ENCODE measurements around the gene SRGAP1.
"Not testable (repeated sequence)": the region's sequence is repeated elsewhere in the genome, so short reads cannot be mapped to it uniquely, and the experiment has no call there.

Gene SRGAP1

DNA sequence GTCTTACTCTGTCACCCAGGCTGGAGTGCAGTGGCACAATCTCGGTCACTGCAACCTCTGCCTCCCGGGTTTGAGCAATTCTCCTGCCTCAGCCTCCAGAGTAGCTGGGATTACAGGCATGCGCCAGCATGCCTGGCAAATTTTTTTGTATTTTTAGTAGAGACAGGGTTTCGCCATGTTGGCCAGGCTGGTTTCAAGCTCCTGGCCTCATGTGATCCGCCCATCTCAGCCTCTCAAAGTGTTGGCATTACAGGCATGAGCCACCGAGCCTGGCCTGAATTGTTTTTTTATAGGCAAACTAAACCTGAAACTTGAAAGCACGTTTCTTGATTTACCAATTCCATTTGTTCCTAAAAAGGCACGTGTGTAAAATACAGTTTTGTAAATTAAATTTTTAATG is 173.6 kb downstream of the SRGAP1 start:
- not testable (repeated sequence) for DNase-seq

DNA sequence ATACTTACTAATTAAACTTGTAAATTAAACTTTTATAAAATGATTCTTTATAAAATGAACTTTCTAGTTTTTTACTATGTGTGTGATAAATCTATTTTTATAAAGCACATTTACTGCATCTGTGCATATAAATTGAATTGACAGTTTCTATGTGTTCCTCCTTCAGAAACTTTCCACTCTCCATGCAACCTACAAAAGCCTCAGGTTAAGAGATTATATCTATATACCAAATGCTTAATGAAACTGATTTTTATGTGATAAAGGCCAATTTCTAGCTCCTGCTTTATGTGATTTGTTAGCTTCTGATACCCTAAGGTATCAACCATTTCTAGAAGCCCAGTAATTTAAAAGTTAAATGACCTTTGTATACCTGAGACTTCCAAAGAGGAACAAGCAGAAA is 174.0 kb downstream of the SRGAP1 start:
- DNase-seq = no peak

DNA sequence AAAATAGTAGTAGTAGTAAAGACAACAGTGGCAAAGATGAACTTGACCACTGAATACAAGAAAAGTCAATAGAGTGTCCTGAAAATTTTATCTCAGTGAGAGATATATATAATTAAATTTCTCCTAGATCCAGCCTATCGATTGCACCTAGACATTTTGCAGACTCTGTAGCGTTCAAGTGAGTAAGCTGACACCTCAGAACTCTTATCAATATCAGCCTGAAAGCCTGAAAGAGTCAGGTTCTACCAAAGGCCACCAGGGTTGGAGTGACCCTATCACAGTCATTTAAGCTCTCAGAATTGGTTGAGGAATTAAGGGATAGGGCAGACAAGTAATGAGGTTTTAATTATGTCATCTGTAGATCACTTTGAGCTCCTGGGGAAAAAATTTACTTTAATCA is 174.6 kb downstream of the SRGAP1 start:
- DNase-seq = no peak

DNA sequence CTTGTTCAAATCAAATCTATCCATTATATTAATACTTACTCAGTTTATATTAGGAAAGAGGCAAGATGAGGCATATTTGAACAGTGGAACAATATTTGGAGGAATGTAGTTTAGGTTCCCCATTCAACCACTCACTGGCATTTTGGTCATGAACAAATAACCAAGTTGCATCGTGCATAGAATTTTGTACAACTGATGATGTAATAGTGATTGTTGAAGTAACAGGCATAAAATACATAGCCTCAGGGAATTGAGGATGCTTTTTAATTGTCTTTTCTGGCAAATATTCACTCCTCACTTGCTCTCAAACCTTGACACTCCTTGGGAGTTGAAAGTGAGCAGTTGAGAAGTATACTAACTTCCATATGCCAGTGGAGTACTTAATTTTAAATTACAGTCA is 175.2 kb downstream of the SRGAP1 start:
- DNase-seq = no peak

DNA sequence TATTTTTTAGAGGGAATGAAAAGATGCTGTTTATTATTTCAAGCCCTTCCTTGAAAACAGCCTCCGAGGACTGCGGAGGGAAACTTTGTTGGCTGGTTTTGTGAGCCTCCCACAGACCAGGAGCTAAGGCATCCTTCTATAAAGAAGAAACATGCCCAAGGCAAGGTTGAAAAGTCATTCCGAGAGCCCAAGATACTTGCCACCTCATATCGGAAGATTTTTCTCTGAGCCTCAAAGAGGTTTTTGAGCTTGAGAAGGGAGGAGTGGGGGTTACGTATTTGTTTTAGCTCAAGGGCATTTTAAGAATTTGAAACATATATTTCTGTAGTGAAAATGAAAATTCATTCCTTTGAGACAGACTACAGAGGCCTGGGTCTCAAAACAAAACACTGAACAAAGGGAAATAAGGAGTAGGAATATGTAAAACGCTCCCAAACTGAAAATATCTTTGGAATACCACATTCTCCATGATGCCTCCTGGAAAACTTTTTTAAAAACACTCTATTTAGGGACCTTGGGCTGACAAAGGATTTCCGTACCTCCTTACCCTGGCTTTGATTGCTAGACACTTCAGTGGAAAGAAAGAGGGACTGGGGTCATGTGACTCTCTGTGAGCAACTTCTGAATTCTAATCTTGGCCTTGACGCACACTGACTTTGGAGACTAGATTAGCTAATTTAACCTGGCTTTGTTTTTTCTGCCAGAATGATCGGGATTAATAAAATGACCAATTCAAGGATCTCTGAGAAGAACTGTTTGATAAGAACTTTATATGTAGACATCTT is 180.9 kb downstream of the SRGAP1 start:
- DNase-seq = peak; percentile 81

DNA sequence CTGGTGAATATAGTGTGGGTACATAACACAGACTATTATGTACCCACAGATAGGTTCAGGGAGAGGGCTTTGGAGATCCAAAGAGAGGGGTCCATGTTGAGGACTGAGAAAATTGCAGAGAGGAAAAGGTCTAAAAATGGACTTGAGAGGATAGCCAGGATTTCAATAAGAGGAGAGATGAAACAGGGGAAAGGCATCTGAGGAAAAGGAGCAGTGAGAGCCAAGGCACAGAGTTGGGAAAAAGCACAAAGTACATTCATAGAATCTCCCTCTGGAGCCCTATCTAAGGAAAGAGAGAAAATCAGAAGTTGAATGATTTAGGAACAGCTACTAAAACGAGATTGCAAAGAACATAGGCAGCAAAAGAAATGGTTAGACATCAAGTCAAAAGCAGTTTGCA is 182.8 kb downstream of the SRGAP1 start:
- no peak for DNase-seq

DNA sequence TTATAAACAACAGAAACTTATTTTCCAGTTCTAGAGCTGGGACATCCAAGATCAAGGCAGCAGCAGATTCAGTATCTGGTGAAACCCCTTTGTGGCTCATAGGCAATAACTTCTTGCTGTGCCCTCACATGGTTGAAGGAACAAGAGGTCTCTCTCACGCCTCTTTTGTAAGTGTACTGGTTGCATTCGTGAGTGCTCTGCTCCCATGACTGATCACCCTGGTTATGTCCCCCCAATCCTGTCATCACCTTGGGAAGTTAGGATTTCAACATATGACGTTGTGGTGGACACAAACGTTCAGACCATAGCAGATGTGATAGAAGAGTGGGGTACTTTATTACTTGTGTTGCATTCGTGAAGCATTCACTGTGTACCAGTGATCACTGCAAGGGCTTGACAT is 184.0 kb downstream of the SRGAP1 start:
- DNase-seq = peak; percentile 19

DNA sequence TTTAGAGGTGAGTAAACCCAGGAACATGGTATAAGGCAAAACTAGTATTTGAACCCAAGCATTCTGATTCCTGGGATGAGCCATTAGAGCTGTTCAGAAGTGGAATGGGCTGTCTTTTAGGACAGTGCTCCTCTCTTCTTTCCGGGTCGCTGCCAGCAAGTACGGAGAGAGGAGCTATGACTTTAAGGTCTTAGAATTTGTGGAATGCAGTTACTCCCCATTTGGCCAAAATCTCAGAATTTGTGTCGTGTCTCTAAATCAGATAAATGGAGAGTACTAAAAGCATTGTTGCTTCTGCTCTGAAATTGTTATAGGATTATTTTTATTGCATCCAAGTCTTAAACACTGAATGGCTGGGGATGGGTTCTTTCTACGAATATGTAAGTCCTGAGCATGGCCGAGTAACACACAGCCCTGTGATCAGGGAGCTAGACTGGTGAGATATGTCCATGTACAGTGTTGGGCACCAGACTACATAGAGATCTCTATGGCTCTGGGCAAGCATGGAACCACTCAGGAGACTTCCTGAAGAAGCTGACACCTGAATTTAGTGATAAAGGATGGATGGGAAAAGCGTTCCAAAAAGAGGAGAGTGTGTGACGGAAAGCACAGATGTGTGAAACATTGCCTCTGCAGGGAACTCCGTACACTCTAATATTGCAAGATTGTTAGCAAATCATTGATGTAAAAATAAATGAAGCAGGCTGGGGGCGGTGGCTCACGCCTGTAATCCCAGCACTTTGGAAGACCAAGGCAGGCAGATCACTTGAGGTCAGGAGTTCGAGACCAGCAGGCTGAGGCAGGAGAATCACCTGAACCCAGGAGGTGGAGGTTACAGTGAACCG is 184.7 kb downstream of the SRGAP1 start:
- peak; percentile 90 for DNase-seq

DNA sequence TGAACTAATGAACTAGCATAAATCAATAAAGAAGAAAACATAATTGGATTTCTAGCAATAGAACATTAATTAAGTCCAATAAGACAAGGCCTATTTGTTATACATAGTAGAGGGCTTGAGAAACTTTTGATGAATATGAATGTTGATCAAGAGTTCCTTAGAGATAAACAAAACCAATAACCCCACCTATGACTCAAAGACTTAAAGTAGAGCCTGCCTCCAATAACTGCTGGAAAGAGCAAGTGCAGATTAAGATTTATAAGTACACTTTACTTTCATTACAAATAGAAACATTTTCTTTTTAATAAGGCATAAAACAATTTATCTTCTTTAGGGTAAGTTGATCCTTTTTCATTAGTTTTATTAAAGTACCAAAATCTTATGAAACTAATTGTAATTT is 185.7 kb downstream of the SRGAP1 start:
- DNase-seq = no peak

DNA sequence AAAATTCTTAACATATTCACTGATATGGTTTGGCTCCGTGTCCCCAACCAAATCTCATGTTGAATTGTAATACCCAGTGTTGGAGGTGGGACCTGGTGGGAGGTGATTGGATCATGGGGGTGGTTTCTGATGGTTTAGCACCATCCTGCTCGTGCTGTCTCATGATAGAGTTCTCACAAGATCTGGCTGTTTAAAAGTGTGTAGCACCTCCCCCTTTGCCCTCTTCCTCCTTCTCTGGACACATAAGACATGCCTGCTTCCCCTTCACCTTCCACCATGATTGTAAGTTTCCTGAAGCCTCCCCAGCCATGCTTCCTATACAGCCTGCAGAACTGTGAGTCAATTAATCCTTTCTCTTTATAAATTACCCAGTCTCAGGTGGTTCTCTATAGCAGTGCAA is 189.6 kb downstream of the SRGAP1 start:
- not testable (repeated sequence) for DNase-seq

DNA sequence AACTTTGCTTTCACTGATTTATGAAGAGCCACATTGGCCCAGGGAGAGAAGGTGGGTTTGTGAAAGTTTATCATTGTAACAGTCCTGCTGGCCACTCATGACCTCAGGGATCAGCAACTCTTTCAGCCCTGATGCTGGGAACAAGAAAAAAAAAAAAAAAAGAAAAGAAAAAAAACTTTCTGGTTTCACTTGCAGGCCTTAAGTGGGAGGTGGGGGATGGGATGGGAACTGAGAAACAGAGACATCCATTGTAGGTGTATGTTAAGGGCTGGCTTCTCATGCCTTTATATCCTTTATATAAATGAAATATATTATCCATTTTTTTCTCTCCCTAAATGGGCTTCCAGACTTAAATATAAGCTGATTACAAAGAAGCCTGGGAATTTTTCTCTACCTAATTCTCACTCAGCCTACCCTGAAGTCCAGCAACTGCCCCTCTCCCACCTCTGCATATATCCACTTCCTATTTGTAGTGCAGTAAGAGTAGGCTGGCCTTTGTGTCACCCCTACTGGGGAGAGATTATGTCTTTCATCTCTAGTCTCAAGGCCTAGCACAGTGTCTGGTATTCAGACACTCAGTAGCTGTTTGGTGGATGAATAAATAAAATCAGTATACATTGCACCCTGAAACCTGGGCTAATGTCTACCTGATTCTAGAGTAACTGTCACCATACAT is 190.5 kb downstream of the SRGAP1 start:
- no peak for DNase-seq

DNA sequence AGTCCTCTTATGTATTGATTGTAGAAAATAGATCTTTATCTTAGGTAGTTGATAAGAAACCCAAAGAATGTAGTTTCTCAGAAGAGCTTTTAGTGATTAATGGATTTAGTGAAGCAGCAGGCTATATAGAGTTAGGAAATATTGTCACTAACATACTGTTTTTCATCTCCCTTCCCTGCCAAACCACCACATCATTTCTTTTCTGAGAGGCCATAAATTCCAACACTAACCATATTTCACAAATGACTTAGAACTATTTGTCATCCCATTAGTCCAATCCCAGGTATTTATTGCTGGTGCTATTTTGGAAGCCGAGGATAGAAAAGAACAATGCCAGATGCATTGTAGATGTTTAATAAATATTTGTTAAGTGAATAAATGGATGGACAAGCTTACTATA is 191.9 kb downstream of the SRGAP1 start:
- DNase-seq = peak; percentile 28

DNA sequence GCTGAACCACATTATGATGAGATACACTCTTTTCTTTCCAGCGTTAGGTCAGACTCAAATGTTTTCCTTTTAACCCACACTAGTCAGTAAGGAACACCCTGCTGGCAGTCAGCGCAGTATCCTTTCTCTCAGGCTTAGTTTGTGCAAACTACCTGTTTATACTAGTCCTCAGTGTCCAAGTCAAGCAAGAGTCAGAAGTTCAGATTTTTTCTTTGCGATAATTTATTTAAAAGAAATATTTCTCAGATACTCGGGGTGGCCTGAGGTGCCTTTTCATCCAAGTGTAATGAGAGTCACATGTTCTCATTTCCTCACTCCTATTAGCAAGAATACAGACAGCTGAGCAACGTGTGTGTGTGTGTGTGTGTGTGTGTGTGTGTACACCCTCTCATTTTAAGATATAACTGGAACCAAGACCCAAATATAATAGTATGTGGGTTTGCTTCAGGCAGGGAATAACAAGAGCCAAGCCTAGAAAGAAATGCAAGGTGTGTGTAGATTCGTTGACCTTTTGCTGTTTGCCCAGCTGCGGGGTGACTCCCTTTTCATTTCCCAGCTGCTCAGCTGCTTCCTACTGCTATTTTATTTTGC is 194.9 kb downstream of the SRGAP1 start:
- DNase-seq = no peak

DNA sequence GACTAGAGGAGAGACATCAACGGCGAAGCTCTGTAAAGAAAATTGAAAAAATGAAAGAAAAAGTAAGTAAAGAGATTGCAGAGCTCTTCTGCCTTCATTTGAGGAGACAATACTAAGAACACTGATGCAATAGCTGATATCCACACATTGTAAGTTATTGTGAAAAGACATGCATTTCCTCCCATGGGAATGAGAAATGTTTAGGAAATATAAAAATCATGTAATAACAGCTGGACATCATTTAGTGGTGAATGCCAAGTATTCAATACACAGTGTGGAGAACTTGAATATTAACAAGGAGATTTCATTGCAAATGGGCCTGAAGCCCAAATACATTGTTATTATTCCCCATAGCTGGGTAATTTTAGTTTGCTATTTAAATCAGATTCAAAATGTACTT is 198.4 kb downstream of the SRGAP1 start:
- DNase-seq = no peak

DNA sequence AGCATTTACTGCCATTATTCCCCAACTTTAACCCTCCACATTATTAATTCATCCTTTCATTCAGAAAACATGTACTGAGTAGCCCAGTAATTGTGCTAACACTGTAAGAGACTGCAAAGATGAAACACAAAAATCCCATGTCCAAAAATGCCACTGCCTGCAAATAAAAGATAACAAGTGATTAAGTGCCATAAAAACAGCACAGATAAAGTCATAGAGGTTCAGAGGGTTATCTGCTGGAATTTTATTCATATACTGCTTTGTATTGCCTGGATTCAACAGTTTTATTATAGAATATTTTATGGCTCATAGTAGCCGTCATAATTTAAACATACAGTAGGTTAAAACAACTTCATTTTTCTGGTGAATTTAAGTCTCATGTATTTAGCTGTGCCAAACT is 199.7 kb downstream of the SRGAP1 start:
- no peak for DNase-seq

DNA sequence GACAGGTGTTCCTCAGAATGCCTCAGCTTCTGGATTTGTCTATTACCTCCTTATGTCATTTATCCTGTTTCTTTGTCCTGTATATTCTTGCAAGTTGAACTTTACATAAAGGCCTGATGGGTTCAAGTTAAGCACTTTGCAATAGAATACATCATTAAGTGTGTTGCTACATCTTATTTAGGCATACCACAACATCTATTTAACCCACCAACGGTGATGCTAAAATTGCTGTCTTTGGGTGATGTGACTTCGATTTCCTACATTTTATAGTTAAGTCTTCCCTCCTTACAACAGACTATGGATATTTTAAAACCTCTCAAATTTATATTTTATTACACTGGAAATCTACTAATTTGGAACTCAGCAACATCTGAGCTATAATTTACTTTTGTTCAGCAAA is 206.6 kb downstream of the SRGAP1 start:
- DNase-seq = no peak

DNA sequence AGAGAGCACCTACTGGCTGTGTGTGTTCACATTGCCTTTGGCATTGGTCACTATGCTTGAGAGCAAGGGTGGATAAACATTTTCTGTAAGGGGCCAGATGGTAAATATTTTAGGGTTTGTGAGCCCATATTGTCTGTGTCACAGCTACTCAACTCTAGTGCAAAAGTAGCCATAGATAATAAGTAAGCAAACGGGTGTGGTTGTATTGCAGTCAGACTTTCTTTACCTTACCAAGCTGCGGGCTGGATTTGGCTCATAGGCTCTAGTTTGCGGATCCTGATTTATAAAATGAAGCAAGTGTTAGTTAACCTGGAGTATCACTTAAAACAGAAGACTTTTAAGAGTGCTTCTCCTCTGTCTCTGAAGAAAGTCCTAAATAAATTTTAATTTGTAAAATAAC is 208.6 kb downstream of the SRGAP1 start:
- no peak for DNase-seq

DNA sequence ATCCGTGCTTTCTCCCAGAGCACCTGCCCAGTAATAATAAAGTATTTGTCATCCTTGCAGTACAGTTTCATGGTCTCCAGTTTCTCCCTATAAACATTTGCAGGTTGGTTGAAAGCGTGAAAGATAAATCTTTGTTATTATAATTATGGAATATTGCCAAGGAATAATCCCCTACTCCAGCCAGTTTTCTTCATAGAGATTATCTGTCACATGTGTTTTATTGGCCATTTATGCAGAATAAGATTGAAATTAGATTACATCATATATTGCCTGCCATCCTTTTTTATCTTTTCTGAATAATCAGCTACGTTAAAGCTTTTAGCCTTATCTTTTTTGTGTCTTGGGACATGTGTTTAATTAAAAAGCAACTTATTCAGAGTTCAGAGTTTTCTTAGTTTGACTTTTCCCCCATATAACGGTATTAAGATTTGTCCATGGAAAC is 209.6 kb downstream of the SRGAP1 start:
- no peak for DNase-seq

DNA sequence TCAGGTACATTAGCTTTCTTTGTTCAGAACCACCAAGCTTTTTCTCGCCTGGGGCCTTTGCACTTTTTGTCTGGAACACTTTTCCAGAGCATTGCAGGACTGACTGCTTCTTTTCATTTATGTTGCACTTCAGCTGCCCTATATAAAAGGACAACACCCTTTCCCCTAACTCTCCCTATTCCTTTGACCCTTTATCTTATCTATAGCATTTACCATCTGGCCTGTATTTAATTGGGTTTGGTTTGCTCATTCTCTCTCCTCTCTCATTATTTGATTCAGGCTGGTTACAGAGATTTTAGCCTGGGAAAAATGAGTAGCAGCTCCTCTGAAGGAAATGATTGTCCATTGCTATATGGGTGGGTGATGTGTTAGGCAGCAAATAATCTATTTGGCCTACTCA is 212.2 kb downstream of the SRGAP1 start:
- no peak for DNase-seq

DNA sequence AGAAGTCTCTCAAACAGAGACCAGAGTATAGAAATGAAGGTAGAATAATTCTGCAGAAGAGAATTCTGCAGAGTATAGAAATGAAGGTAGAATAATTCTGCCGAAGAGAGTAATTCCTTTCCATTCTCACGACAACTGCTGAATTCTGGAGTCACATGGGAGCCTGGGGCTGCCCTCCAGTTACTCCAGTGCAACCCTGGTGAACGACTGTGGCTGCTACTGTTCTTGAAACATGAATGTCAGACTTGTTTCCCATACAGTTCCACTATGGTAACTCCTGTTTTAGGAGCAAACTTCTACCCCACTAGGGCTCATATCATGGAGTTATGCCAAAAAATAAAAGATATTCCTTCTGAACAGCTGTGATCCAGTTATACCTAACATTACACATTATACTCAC is 213.2 kb downstream of the SRGAP1 start:
- DNase-seq = no peak

DNA sequence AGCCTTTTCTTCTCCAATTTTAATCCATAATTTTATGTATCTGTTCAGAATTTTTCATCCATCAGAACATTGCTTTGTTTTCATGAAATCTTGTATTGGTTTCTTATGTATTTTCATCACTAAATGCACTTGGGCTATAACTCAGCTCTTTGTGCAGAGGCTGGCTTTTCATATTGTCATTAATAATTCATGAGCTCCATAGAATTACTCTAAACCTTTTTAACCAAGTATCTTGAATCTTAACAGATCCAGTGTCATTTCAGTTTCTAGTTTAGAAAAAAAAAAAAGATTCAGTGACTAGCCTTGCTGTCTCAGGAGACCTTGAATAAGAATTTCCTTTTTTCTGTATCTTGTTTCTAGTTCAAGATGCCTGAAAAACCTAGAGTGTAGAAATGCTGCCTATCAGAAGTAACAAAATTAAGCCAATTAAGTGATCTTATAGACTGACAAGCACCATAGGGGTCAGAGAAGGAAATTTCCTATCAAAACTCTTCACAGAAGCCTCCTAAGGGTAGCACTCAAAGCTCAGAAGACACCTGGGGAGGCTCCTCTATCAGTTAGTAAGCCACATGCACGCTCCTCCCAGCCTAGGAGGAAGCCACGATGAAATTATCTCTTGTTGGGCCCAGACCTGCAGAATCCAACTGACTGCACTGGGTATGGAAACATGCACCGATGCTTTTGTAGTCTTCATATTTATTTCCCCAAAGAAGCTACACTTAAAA is 214.2 kb downstream of the SRGAP1 start:
- DNase-seq = no peak

DNA sequence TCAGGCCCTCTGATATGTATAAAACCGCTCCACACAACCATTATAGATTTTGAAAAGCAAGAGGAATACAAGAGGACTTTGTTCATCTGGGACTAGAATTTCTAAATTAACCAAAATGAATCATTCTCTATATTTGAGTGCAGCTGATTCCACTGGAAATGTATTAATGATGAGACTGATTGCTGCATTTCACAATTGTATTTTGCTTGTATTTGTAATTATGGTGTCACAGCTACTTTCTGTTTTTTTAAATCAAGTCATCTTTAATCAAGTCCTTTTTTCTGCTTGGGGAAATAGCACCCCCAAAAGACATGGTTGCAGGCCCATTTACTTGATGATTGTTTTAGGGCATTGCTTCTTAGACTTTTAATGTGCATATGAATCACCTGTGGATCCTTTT is 215.2 kb downstream of the SRGAP1 start:
- DNase-seq = no peak

All from EL (cell line).